Retinal pigment epithelial cell (primary cell): ENCODE results near the gene MUCL3.

Experiments used
- DNase-seq: peaks from one replicate; pipeline ENCODE4 v3.0.0-alpha.2; 2010; ENCODE audit warnings: low read depth
- H3K4me3 ChIP-seq: 2 replicates; pipeline ENCODE4 v1.5.1; 2011; ENCODE audit warnings: mild to moderate bottlenecking, low read length, control low read depth, moderate library complexity
- TF ChIP-seq, protein P1 (sequence below): conservative IDR thresholded peaks from 2 replicates; pipeline ENCODE4 v1.5.1; 2011; ENCODE audit warnings: low read depth, low read length, control low read depth, inconsistent platforms

The MUCL3 gene

DNA sequence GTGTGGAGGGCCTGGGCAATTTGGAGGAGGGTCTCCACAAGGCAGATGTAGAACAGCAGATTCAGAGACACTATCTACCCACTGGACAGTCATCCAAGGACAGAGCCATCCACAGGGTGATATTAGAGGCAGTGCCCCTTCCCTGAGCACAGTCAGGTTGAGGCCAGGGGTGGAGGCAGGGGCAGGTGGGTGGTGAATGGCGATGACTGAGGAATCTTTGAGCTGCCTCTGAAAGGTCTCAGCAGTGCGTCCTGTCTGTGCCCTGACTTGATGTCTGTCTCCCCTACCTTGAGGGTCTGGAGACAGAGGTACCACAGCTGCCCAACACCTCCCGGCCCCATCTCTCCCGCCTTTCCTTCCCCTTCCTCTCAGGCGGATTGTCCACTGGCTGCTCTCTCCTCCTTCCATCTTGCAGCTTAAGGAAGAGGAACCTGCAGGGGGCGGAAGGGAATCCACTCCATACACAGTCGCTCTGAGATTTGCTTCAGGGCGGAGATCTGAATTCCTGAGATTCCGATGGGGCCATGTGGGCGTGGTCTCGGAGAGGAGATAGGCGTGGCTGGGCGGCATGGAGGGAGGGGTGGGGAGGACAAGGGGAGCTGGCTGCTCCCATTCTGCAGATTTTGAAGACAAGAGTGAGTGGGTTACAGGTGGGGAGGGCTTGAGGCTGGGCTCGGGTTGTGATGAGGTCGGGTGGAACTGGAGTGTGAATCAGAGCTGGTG lies 1.7 kb downstream of the MUCL3 start:
- TF ChIP-seq, protein P1, sequence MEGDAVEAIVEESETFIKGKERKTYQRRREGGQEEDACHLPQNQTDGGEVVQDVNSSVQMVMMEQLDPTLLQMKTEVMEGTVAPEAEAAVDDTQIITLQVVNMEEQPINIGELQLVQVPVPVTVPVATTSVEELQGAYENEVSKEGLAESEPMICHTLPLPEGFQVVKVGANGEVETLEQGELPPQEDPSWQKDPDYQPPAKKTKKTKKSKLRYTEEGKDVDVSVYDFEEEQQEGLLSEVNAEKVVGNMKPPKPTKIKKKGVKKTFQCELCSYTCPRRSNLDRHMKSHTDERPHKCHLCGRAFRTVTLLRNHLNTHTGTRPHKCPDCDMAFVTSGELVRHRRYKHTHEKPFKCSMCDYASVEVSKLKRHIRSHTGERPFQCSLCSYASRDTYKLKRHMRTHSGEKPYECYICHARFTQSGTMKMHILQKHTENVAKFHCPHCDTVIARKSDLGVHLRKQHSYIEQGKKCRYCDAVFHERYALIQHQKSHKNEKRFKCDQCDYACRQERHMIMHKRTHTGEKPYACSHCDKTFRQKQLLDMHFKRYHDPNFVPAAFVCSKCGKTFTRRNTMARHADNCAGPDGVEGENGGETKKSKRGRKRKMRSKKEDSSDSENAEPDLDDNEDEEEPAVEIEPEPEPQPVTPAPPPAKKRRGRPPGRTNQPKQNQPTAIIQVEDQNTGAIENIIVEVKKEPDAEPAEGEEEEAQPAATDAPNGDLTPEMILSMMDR = peak; percentile 84

DNA sequence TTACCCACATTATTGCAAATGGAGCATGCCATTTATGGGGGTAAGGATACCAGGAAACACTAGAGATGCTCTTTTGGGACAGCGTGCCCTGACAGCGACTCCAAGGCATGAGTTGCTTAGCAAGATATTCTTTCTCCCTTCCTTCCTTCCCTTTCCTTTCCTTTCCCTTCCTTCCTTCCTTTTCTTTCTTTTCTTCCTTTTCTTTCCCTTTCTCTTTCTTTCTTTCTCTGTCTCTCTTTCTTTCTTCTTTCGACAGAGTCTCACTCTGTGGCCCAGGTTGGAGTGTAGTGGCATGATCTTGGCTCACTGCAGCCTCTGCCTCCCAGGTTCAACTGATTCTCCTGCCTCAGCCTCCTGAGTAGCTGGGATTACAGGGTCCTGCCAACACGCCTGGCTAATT lies 3.3 kb downstream of the MUCL3 start:
- no peak for DNase-seq
- TF ChIP-seq, protein P1 = no peak
- H3K4me3 ChIP-seq = no peak overlapping the region

More for the DNA sequence above, 1.7 kb downstream of the MUCL3 start:
- peak; percentile 64 for DNase-seq
- no peak overlapping the region for H3K4me3 ChIP-seq

DNA sequence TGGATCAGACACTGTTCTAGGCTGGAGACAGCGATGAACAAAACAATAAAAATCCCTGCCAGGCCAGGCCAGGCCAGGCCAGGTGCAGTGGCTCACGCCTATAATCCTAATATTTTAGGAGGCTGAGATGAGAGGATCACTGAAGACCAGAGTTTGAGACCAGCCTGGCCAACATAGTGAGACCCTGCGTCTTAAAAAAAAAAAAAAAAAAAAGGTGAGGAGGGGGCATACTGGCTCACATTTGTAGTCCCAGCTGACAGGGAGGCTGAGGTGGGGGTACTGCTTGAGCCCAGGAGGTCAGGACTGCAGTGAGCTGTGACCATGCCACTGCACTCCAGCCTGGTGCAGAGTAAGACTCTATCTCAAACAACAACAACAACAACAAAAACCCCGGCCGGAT lies 4.5 kb downstream of the MUCL3 start:
- TF ChIP-seq, protein P1 = no peak
- H3K4me3 ChIP-seq = no peak overlapping the region
- no peak for DNase-seq

DNA sequence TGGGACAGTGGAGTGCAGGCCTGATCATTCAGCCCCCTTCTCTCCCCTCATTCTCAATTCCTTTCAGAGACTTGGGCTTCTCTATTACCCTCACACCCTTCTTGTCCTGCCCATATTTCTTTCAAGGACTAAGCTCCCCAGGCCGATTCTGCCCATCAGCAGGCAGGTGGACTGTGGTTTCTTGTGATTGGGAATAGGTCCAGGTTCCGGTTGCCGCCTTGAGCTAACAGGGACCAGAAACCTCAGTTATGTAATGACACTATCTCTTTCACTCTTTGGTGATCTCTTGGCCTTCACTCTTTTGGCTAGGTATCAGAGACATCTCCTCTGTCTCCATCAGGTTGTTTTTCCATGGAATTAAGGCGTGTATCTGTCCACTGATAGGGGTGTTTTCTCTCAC lies 6.5 kb downstream of the MUCL3 start:
- TF ChIP-seq, protein P1 = no peak
- no peak for DNase-seq
- H3K4me3 ChIP-seq = no peak overlapping the region

DNA sequence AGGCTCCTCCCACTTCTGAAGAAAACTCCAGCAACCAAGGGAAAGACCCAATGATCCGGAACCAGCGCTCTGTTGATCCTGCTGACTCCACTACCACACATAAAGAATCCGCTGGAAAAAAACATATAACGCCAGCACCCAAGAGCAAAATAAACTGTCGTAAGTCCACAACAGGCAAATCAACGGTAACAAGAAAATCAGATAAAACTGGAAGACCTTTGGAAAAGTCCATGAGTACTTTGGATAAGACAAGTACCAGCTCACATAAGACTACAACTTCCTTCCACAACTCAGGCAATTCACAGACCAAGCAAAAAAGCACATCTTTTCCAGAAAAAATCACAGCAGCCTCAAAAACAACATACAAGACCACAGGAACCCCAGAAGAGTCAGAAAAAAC lies 8.0 kb downstream of the MUCL3 start:
- TF ChIP-seq, protein P1 = no peak
- no peak for DNase-seq

DNA sequence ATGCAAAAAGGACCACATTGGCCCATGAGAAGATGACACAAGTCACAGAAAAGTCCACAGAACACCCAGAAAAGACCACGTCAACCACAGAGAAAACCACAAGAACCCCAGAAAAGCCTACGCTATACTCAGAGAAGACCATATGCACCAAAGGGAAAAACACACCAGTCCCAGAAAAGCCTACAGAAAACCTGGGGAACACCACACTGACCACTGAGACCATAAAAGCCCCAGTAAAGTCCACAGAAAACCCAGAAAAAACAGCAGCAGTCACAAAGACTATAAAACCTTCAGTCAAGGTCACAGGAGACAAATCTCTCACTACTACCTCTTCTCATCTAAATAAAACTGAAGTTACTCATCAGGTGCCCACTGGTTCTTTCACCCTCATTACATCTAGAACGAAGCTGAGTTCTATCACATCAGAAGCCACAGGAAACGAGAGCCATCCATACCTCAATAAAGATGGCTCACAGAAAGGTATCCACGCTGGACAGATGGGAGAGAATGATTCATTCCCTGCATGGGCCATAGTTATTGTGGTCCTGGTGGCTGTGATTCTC lies 11.2 kb downstream of the MUCL3 start:
- DNase-seq = no peak
- TF ChIP-seq, protein P1 = no peak
- no peak overlapping the region for H3K4me3 ChIP-seq

More for the DNA sequence above, 8.0 kb downstream of the MUCL3 start:
- no peak overlapping the region for H3K4me3 ChIP-seq
